Stimulated activated CD8-positive, alpha-beta memory T cell treated with anti-CD3 and anti-CD28 coated beads, Interleukin-7, amount 100 ng/mL, for 4 hours (primary cell): Measurements from ENCODE around the gene PAX2.

Experiments
- DNase-seq, 2 donors: peaks; one replicate each; pipeline ENCODE4 v3.0.0-alpha.2; 2020; ENCODE audit warnings: low read depth in 2 of 2

Gene PAX2

GRCh38 chr10:100816671-100817070 is 71.3 kb downstream of the PAX2 start:
- DNase-seq, result no peak

- no peak for DNase-seq
Observed at GRCh38 chr10:100817268-100817839, 72.0 kb downstream of the PAX2 start.

- DNase-seq, result no peak
Observed at GRCh38 chr10:100819424-100819823, 74.0 kb downstream of the PAX2 start.

GRCh38 chr10:100823194-100823593 is 77.8 kb downstream of the PAX2 start:
- no peak for DNase-seq

- no peak for DNase-seq
Observed at GRCh38 chr10:100824886-100825285, 79.5 kb downstream of the PAX2 start.

GRCh38 chr10:100825325-100825875 is 80.0 kb downstream of the PAX2 start:
- no peak for DNase-seq

GRCh38 chr10:100826031-100826651 is 80.8 kb downstream of the PAX2 start:
- DNase-seq, result no peak

GRCh38 chr10:100826661-100826982 is 81.2 kb downstream of the PAX2 start:
- DNase-seq, result no peak

GRCh38 chr10:100826983-100827818 is 81.8 kb downstream of the PAX2 start:
- no peak for DNase-seq

GRCh38 chr10:100827819-100828737 is 82.7 kb downstream of the PAX2 start:
- DNase-seq, result no peak

GRCh38 chr10:100828738-100829096 is 83.3 kb downstream of the PAX2 start:
- DNase-seq, result no peak

GRCh38 chr10:100829097-100829870 is 83.9 kb downstream of the PAX2 start:
- DNase-seq, result no peak

GRCh38 chr10:100829933-100830727 is 84.7 kb downstream of the PAX2 start:
- DNase-seq, result no peak

GRCh38 chr10:100830728-100831111 is 85.3 kb downstream of the PAX2 start:
- no peak for DNase-seq

- DNase-seq, result no peak
Observed at GRCh38 chr10:100831742-100832141, 86.4 kb downstream of the PAX2 start.

GRCh38 chr10:100835810-100836209 is 90.4 kb downstream of the PAX2 start:
- DNase-seq, result no peak

GRCh38 chr10:100836891-100837290 is 91.5 kb downstream of the PAX2 start:
- DNase-seq, result no peak

GRCh38 chr10:100837300-100837699 is 91.9 kb downstream of the PAX2 start:
- no peak for DNase-seq

GRCh38 chr10:100838986-100839385 is 93.6 kb downstream of the PAX2 start:
- DNase-seq, result no peak

- DNase-seq, result no peak
Observed at GRCh38 chr10:100841528-100841927, 96.1 kb downstream of the PAX2 start.
